ENCODE data around the gene DDX31.

GRCh38 chr9:132560616-132561202 lies 109.1 kb downstream of the DDX31 start:
- TF ChIP-seq POLR2A (IDR thresholded peaks at IDR 0.05) (no peak), CTCF (IDR thresholded peaks at IDR 0.05) (no peak)

Measured in body of pancreas (tissue), 4 donors.